Measurements from ENCODE around the gene LDAH. TPM values are rescaled to one million over a fixed set of nuclear protein-coding genes. Genes with fewer than 3 reads are reported as not detected.

LDAH gene
- total and polyA plus RNA-seq, 2 donors (not counting 3 experiments of a cell fraction or from before 2014, with no cell fraction given) = 12.3 to 24.0 TPM

DNA sequence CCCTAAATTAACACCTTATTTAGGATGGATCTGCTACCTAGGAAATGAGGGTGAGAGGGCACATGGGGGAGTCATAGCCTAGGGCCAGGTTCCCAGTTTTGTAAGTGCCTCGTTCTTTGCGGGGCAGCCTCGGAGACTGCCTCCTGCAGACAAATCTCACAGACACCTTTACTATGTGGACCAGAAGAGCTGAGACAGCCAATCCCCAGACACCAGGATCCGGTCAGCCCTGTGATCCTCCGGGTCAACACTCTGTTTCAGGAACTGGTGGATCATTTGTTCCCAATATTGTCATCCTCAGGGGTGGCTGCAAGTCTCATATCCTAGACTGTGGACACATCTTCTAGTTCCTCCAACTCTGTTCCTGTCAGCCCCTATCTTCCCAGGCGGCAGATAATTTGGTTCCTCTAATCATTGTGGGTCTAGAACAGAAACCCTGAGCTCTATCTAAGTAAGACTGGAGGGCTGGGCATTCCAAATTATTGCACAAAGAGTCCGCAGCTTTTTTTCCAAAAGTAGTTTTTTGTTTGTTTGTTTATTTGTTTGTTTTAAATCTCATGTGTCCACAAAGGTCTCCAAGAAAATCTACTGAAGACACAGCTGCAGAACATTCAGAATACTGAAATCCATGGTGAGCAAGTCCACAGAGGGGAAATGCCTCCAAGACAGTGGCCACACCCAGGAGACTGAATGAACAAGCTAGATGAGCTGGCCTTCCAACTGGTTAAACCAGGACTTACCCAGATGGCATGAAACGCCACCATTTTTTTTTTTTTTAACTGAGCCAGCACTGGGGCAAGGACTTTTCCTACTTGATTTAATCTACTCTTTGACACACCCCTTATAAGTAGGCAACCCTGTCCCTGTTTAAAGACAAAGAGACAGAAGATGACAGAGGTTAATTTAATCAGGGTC is 162.1 kb downstream of the LDAH start:
- H3K79me2 ChIP-seq (ENCODE audit: control insufficient read depth, insufficient read depth, low read length) = no peaks in the 10 kb centered on the region
- no peak overlapping the region for H3K9ac ChIP-seq (replicated peaks; ENCODE audit: extremely low read depth, insufficient read depth, low read length)
- H3K4me2 ChIP-seq (ENCODE audit: insufficient read depth, low read length) = no peak overlapping the region
- no peak overlapping the region for H3K4me3 ChIP-seq (replicated peaks in 1 of 3; ENCODE audit: insufficient read depth in 1 of 3, low read depth in 1 of 3, low read length in 3 of 3)
- dilution Hi-C loops (cut with MboI; ENCODE audit: extremely low pct_ligation_motif_present, low sequenced_read_pairs) (no loop called here), intact Hi-C loops (cut with micrococcal nuclease) (loop anchor here (1.0 to 2.0 kb wide), 8 partner anchors 94 to 504 kb away; no protein-coding TSS in a partner anchor)
- H3K4me1 ChIP-seq (ENCODE audit: control insufficient read depth, extremely low read depth, insufficient read depth, low read length) = peaks cover 4% of the 10 kb centered on the region
- TF ChIP-seq GATA2 (IDR thresholded peaks at IDR 0.05; ENCODE audit: insufficient read depth, insufficient read length, low read depth, low read length) = no peak
- no peak for TF ChIP-seq FOS (IDR thresholded peaks at IDR 0.05; ENCODE audit: borderline replicate concordance, insufficient read depth, low read length)
- TF ChIP-seq, protein P1, sequence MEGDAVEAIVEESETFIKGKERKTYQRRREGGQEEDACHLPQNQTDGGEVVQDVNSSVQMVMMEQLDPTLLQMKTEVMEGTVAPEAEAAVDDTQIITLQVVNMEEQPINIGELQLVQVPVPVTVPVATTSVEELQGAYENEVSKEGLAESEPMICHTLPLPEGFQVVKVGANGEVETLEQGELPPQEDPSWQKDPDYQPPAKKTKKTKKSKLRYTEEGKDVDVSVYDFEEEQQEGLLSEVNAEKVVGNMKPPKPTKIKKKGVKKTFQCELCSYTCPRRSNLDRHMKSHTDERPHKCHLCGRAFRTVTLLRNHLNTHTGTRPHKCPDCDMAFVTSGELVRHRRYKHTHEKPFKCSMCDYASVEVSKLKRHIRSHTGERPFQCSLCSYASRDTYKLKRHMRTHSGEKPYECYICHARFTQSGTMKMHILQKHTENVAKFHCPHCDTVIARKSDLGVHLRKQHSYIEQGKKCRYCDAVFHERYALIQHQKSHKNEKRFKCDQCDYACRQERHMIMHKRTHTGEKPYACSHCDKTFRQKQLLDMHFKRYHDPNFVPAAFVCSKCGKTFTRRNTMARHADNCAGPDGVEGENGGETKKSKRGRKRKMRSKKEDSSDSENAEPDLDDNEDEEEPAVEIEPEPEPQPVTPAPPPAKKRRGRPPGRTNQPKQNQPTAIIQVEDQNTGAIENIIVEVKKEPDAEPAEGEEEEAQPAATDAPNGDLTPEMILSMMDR (IDR thresholded peaks at IDR 0.05; ENCODE audit: extremely low read depth in 1 of 2, insufficient read depth in 1 of 2, low read depth in 1 of 2, low read length in 2 of 2) = no peak
- TF ChIP-seq POLR2A (IDR thresholded peaks at IDR 0.05; ENCODE audit: low read depth, low read length) = no peak
- TF ChIP-seq JUN (IDR thresholded peaks at IDR 0.05; ENCODE audit: borderline replicate concordance, insufficient read depth, insufficient read length, low read depth) = no peak
- TF ChIP-seq MYC (IDR thresholded peaks at IDR 0.05; ENCODE audit: low read depth, low read length) = no peak
- no peak for TF ChIP-seq POLR2AphosphoS5 (IDR thresholded peaks at IDR 0.05; ENCODE audit: insufficient read depth, low read depth, low read length)
- TF ChIP-seq, protein P2, sequence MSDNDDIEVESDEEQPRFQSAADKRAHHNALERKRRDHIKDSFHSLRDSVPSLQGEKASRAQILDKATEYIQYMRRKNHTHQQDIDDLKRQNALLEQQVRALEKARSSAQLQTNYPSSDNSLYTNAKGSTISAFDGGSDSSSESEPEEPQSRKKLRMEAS (IDR thresholded peaks at IDR 0.05; ENCODE audit: insufficient read depth, insufficient read length) = no peak
- TF ChIP-seq EZH2 (IDR thresholded peaks at IDR 0.05; ENCODE audit: borderline replicate concordance, low read depth, low read length, severe bottlenecking) = no peak
- H4K20me1 ChIP-seq (replicated peaks; ENCODE audit: control insufficient read depth, extremely low read depth, insufficient read depth, low read length) = no peaks in the 10 kb centered on the region
- ChIA-PET CTCF (interaction anchor here (0.6 to 6.0 kb wide), 43 partner anchors 9 to 657 kb away, joined by 3 to 531 read pairs (median 6); partner anchors contain the start of genes HS1BP3 and LDAH), POLR2A (interaction anchor here (0.6 to 1.2 kb wide), 2 partner anchors 162 to 303 kb away, joined by 3 to 6 read pairs; partner anchors contain the start of gene LDAH)
- FAIRE-seq (no peak), DNase-seq (ENCODE audit: low read depth, low spot score) (no peak)
- no peaks in the 10 kb centered on the region for H3K36me3 ChIP-seq (ENCODE audit: control insufficient read depth in 2 of 2, extremely low read depth in 1 of 2, insufficient read depth in 2 of 2, low read length in 2 of 2)
- H3K9me1 ChIP-seq (replicated peaks; ENCODE audit: control insufficient read depth, extremely low read depth, insufficient read depth, low read length) = no peaks in the 10 kb centered on the region
- no TSS peak for BruUV-seq (replicated peaks)
- H3K9me3 ChIP-seq (replicated peaks; ENCODE audit: control insufficient read depth, insufficient read depth, low read length) = no peaks in the 10 kb centered on the region
- H3K27ac ChIP-seq (ENCODE audit: insufficient read depth, low read depth, low read length) = no peak overlapping the region
- H2AFZ ChIP-seq (ENCODE audit: low read depth, low read length) = no peak overlapping the region
- peaks cover 57 to 58% of the 10 kb centered on the region in 2 experiments for H3K27me3 ChIP-seq (ENCODE audit: control insufficient read depth in 2 of 2, insufficient read depth in 2 of 2, low read length in 2 of 2)

Data from endothelial cell of umbilical vein (primary cell).